Activated CD8-positive, alpha-beta T cell treated with anti-CD3 and anti-CD28 coated beads for 36 hours (primary cell): ENCODE results near the gene MS4A5. TPM values are rescaled to one million over a fixed set of nuclear protein-coding genes. Genes with fewer than 3 reads are reported as not detected.

Experiments used
- ATAC-seq: fragments of 200-7000 bp; cut with Tn5 transposase; one replicate; pipeline ENCODE4 v1.10.0; 2021; ENCODE audit warnings: mild to moderate bottlenecking, moderate library complexity
- CTCF ChIA-PET: fragments of 350-600 bp; sonication (Branson Sonifier 250); formaldehyde crosslinking; loops from one replicate; lab custom pipeline; 2021; ENCODE audit warnings: antibody characterized with exemption; lab: Charles Lee
- POLR2A ChIA-PET: fragments of 350-600 bp; sonication (Branson Sonifier 250); formaldehyde crosslinking; loops from one replicate; lab custom pipeline; 2021; ENCODE audit warnings: antibody characterized with exemption; lab: Charles Lee
- DNase-seq: peaks from one replicate; pipeline ENCODE4 v3.0.0-alpha.2; 2020
- H3K27ac Mint-ChIP-seq: one replicate; pipeline ENCODE4 v1.8.0; 2021; ENCODE audit warnings: mild to moderate bottlenecking, mixed read lengths
- H3K27me3 Mint-ChIP-seq: one replicate; pipeline ENCODE4 v1.8.0; 2021; ENCODE audit warnings: mixed read lengths
- H3K36me3 Mint-ChIP-seq: one replicate; pipeline ENCODE4 v1.8.0; 2021; ENCODE audit warnings: low read depth, mixed read lengths
- H3K4me1 Mint-ChIP-seq: one replicate; pipeline ENCODE4 v1.8.0; 2021; ENCODE audit warnings: low read depth, mixed read lengths
- H3K4me3 Mint-ChIP-seq: one replicate; pipeline ENCODE4 v1.8.0; 2021; ENCODE audit warnings: mild to moderate bottlenecking, moderate library complexity, mixed read lengths
- H3K9me3 Mint-ChIP-seq: one replicate; pipeline ENCODE4 v1.8.0; 2021; ENCODE audit warnings: mixed read lengths
- intact Hi-C: fragments of 100-400 bp; cut with micrococcal nuclease; formaldehyde crosslinking; loops from one replicate; pipeline ENCODE4 v1.10.0; 2022
- total RNA-seq, 2 experiments: library from RNA; stranded (reverse); gene quantifications; one replicate each; pipeline ENCODE4 v1.2.3, GENCODE V29; 2021
- TF ChIP-seq, protein P1 (sequence below): fragments of 200-600 bp; IDR thresholded peaks from one replicate; pipeline ENCODE4 v1.8.0; 2022; ENCODE audit warnings: antibody characterized with exemption, mild to moderate bottlenecking

MS4A5 gene
- total RNA-seq, 2 experiments from 2014 or later = not detected

DNA sequence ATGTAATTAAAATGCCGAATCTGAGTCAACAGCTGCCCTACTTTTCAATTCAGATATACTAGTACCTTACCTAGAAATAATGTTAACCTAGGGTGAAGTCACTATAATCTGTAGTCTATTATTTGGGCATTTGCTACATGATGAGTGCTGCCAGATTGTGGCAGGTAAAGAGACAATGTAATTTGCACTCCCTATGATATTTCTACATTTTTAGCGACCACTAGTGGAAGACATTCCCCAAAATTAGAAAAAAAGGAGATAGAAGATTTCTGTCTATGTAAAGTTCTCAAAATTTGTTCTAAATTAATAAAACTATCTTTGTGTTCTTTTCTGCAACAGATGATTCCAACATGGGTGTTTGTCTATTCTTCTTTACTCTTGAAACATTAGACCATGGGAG lies 40.4 kb downstream of the MS4A5 start:
- DNase-seq = no peak
- Mint-ChIP-seq H3K27ac (no peak overlapping the region), H3K27me3 (peaks cover 16% of the 10 kb centered on the region), H3K4me3 (no peak overlapping the region), H3K9me3 (no peaks in the 10 kb centered on the region), H3K36me3 (no peaks in the 10 kb centered on the region), H3K4me1 (no peaks in the 10 kb centered on the region)
- POLR2A ChIA-PET = no interaction called here
- CTCF ChIA-PET = no interaction called here
- intact Hi-C loops = no loop called here
- TF ChIP-seq, protein P1, sequence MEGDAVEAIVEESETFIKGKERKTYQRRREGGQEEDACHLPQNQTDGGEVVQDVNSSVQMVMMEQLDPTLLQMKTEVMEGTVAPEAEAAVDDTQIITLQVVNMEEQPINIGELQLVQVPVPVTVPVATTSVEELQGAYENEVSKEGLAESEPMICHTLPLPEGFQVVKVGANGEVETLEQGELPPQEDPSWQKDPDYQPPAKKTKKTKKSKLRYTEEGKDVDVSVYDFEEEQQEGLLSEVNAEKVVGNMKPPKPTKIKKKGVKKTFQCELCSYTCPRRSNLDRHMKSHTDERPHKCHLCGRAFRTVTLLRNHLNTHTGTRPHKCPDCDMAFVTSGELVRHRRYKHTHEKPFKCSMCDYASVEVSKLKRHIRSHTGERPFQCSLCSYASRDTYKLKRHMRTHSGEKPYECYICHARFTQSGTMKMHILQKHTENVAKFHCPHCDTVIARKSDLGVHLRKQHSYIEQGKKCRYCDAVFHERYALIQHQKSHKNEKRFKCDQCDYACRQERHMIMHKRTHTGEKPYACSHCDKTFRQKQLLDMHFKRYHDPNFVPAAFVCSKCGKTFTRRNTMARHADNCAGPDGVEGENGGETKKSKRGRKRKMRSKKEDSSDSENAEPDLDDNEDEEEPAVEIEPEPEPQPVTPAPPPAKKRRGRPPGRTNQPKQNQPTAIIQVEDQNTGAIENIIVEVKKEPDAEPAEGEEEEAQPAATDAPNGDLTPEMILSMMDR = no peak
- ATAC-seq = no peak

DNA sequence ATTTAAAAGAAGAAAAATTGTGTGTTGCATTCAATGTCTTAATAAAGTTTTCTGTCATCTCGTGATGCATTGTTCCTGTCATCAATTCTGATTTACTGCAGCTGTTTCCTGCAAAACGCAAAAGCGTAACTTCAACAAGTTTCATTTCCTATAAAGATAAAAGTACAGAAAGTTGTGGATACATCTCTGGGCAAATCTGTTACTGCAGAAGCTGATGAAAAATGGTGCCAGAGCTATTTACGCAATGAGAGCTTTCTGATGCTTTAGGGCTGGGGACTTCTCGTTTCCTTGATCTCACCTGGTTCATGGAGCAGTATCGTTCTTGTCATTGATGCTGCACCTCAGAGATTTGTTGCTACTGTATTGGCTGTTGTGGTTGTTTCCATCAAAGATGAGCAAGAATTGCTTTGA lies 47.7 kb downstream of the MS4A5 start:
- ATAC-seq = no peak
- intact Hi-C loops = no loop called here
- Mint-ChIP-seq H3K27ac (no peak overlapping the region), H3K27me3 (peaks cover 11% of the 10 kb centered on the region), H3K4me3 (no peak overlapping the region), H3K4me1 (peaks cover 2% of the 10 kb centered on the region), H3K9me3 (no peaks in the 10 kb centered on the region), H3K36me3 (no peaks in the 10 kb centered on the region)
- POLR2A ChIA-PET = interaction anchor here (0.7 kb wide), 1 partner anchor 11 kb away, joined by 3 read pairs; no protein-coding TSS in a partner anchor
- CTCF ChIA-PET = interaction anchor here (1.1 kb wide), 1 partner anchor 144 kb away, joined by 4 read pairs; no protein-coding TSS in a partner anchor
- no peak for DNase-seq
- TF ChIP-seq, protein P1 = no peak

DNA sequence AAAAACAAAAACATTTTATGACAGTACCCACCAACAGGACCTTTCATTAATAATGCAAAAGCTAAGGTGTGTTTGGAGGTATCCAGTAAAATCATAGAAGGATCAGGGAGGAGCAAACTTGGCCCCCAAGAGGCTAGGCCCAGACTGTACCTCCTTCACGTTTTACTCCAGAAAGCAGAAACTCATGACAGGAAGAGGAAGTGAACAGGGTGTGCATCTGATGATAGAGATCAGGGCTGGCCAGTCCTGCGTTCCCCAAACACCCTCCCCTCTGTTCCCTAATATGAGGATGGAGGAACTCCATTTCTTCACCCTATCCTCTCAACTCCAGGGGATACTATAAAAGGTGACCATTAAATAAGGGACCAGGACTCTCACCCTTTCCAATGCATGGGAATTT lies 53.0 kb downstream of the MS4A5 start:
- H3K4me1 Mint-ChIP-seq = no peaks in the 10 kb centered on the region
- DNase-seq = no peak
- intact Hi-C loops = loop anchor here (10.0 kb wide), 1 partner anchor 218 kb away; no protein-coding TSS in a partner anchor

DNA sequence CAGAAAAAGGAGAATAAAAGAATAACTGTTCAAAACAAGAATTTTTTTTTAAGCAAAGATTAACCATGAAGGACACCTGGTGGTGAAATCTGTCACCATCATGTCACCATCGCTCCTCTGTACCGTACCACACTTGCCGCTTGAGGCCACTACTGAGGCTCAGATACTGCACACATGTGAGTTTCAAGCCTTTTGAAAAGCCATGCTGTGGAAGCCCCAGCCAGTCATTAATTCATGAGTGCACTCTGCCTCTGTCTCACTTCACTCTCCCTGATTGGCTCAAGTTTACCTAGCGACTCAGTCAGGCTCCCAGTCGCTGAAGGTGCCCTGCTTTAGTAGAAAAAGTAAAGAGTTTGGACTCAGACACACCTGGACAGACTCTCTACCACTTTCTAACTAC lies 56.6 kb downstream of the MS4A5 start:
- peaks cover 6% of the 10 kb centered on the region for H3K27me3 Mint-ChIP-seq
- no peak overlapping the region for H3K4me3 Mint-ChIP-seq
- H3K36me3 Mint-ChIP-seq = no peaks in the 10 kb centered on the region
- TF ChIP-seq, protein P1 = peak; percentile 20
- no peaks in the 10 kb centered on the region for H3K9me3 Mint-ChIP-seq
- ChIA-PET CTCF (interaction anchor here (1.4 kb wide), 1 partner anchor 123 kb away, joined by 7 read pairs; no protein-coding TSS in a partner anchor), POLR2A (no interaction called here)
- ATAC-seq = peak; percentile 56
- intact Hi-C loops = loop anchor here (5.0 to 10.0 kb wide), 2 partner anchors 124 to 221 kb away; no protein-coding TSS in a partner anchor
- peak; percentile 42 for DNase-seq
- H3K27ac Mint-ChIP-seq = no peak overlapping the region
- H3K4me1 Mint-ChIP-seq = no peaks in the 10 kb centered on the region

More for the DNA sequence above, 53.0 kb downstream of the MS4A5 start:
- Mint-ChIP-seq H3K27ac (no peak overlapping the region), H3K4me3 (no peak overlapping the region), H3K36me3 (no peaks in the 10 kb centered on the region), H3K27me3 (peaks cover 4% of the 10 kb centered on the region), H3K9me3 (no peaks in the 10 kb centered on the region)
- TF ChIP-seq, protein P1 = no peak
- ChIA-PET CTCF (interaction anchor here (3.7 kb wide), 1 partner anchor 119 kb away, joined by 22 read pairs; no protein-coding TSS in a partner anchor), POLR2A (no interaction called here)
- no peak for ATAC-seq

DNA sequence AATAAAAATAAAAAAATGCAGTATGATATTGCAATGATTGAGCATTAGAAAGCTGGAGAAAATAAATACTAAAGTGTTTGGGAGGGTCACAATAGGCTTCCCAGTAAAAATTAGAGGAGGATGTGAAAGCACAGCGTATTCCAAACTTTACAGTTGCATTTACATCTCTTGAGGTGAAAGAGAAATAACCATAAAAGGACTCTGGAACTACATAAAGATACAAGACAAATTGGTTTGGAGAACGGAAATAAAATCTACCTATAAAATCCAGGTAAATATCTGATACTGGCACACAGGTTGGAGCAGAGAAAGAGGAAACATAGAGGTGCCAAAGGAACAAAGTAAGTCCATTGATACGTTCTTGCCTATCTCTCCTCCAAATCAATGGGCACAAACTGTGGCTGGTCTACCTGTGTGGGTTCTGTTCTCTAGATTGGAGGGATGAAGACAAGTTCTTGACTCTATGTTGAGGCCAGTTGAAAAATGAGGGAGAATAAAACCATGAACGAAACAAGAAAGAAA lies 63.2 kb downstream of the MS4A5 start, which contains the start of gene MS4A12:
Gene MS4A12 (plus strand): TSS at position 291 of the 522 bp plus-strand sequence. CDS start 4,541 bp downstream, outside the sequence.
- CTCF ChIA-PET = no interaction called here
- DNase-seq = no peak
- no peaks in the 10 kb centered on the region for H3K36me3 Mint-ChIP-seq

More for the DNA sequence above, 63.2 kb downstream of the MS4A5 start, which contains the start of gene MS4A12:
- H3K9me3 Mint-ChIP-seq = no peaks in the 10 kb centered on the region
- POLR2A ChIA-PET = no interaction called here
- peaks cover 10% of the 10 kb centered on the region for H3K27me3 Mint-ChIP-seq
- TF ChIP-seq, protein P1 = no peak
- H3K4me1 Mint-ChIP-seq = no peaks in the 10 kb centered on the region
- no peak within 1 kb of the TSS for H3K4me3 Mint-ChIP-seq
- H3K27ac Mint-ChIP-seq = no peak within 1 kb of the TSS
- intact Hi-C loops = no loop called here
- no peak for ATAC-seq
